ENCODE data around the gene ACTR1B. TPM values are rescaled to one million over a fixed set of nuclear protein-coding genes. Genes with fewer than 3 reads are reported as not detected.

The ACTR1B gene
- total and polyA plus RNA-seq, 2 donors (not counting 3 experiments of a cell fraction or from before 2014, with no cell fraction given), result 49.8 to 60.9 TPM

DNA sequence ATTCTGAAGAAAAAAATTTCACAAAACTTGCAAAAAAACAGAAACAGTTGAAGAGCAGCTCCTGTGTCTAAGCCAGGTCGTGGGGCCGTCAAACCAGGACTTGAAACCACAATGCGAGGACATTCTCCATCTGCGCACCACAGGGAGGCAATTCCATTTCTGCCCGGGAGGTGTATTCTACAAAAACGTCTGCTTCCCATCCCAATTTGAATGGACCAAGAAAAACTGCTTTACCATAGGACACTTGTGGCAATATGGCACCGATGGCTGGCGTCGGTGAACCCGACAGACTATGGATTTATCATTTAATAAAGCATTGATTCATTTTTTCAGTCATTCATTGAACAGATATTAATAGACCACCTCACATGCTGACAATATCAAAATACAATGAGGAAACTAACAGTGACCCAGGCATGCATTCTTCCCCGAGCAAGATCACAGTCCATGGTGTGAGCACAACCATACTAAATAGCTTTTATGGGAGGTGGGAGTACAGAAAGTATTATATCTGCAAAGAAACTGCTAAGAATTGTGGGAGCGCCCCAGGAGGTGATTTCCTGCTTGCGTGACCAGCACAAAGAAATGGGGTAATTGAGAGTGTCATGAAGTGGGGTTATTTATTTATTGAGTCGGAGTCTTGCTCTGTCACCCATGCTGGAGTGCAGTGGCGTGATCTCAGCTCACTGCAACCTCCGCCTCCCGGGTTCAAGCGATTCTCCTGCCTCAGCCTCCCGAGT is 39.1 kb upstream of the ACTR1B start:
- no peak for TF ChIP-seq POLR2AphosphoS5 (IDR thresholded peaks at IDR 0.05; ENCODE audit: insufficient read depth, low read depth, low read length)
- TF ChIP-seq, protein P1, sequence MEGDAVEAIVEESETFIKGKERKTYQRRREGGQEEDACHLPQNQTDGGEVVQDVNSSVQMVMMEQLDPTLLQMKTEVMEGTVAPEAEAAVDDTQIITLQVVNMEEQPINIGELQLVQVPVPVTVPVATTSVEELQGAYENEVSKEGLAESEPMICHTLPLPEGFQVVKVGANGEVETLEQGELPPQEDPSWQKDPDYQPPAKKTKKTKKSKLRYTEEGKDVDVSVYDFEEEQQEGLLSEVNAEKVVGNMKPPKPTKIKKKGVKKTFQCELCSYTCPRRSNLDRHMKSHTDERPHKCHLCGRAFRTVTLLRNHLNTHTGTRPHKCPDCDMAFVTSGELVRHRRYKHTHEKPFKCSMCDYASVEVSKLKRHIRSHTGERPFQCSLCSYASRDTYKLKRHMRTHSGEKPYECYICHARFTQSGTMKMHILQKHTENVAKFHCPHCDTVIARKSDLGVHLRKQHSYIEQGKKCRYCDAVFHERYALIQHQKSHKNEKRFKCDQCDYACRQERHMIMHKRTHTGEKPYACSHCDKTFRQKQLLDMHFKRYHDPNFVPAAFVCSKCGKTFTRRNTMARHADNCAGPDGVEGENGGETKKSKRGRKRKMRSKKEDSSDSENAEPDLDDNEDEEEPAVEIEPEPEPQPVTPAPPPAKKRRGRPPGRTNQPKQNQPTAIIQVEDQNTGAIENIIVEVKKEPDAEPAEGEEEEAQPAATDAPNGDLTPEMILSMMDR (IDR thresholded peaks at IDR 0.05; ENCODE audit: extremely low read depth in 1 of 2, insufficient read depth in 1 of 2, low read depth in 1 of 2, low read length in 2 of 2), result no peak
- TF ChIP-seq EZH2 (IDR thresholded peaks at IDR 0.05; ENCODE audit: borderline replicate concordance, low read depth, low read length, severe bottlenecking), result no peak
- TF ChIP-seq POLR2A (IDR thresholded peaks at IDR 0.05; ENCODE audit: low read depth, low read length), result no peak
- TF ChIP-seq FOS (IDR thresholded peaks at IDR 0.05; ENCODE audit: borderline replicate concordance, insufficient read depth, low read length), result no peak
- TF ChIP-seq GATA2 (IDR thresholded peaks at IDR 0.05; ENCODE audit: insufficient read depth, insufficient read length, low read depth, low read length), result no peak
- TF ChIP-seq MYC (IDR thresholded peaks at IDR 0.05; ENCODE audit: low read depth, low read length), result no peak
- TF ChIP-seq, protein P2, sequence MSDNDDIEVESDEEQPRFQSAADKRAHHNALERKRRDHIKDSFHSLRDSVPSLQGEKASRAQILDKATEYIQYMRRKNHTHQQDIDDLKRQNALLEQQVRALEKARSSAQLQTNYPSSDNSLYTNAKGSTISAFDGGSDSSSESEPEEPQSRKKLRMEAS (IDR thresholded peaks at IDR 0.05; ENCODE audit: insufficient read depth, insufficient read length), result no peak
- no peak overlapping the region for H3K9ac ChIP-seq (replicated peaks; ENCODE audit: extremely low read depth, insufficient read depth, low read length)
- no peak overlapping the region for H3K27ac ChIP-seq (ENCODE audit: insufficient read depth, low read depth, low read length)
- ChIA-PET POLR2A (no interaction called here), CTCF (interaction anchor here (1.3 to 1.5 kb wide), 2 partner anchors 112 to 682 kb away, joined by 4 to 6 read pairs; no protein-coding TSS in a partner anchor)
- no peaks in the 10 kb centered on the region for H4K20me1 ChIP-seq (replicated peaks; ENCODE audit: control insufficient read depth, extremely low read depth, insufficient read depth, low read length)
- H3K9me3 ChIP-seq (replicated peaks; ENCODE audit: control insufficient read depth, insufficient read depth, low read length), result no peaks in the 10 kb centered on the region
- no peak overlapping the region for H3K4me2 ChIP-seq (ENCODE audit: insufficient read depth, low read length)
- H3K36me3 ChIP-seq (ENCODE audit: control insufficient read depth in 2 of 2, extremely low read depth in 1 of 2, insufficient read depth in 2 of 2, low read length in 2 of 2), result no peaks in the 10 kb centered on the region
- dilution Hi-C loops (cut with MboI; ENCODE audit: extremely low pct_ligation_motif_present, low sequenced_read_pairs) (no loop called here), intact Hi-C loops (cut with micrococcal nuclease) (no loop called here)
- no peak for DNase-seq (ENCODE audit: low read depth, low spot score)
- H2AFZ ChIP-seq (ENCODE audit: low read depth, low read length), result no peak overlapping the region
- FAIRE-seq, result no peak
- H3K4me1 ChIP-seq (ENCODE audit: control insufficient read depth, extremely low read depth, insufficient read depth, low read length), result no peaks in the 10 kb centered on the region
- H3K9me1 ChIP-seq (replicated peaks; ENCODE audit: control insufficient read depth, extremely low read depth, insufficient read depth, low read length), result no peaks in the 10 kb centered on the region
- no peaks in the 10 kb centered on the region for H3K79me2 ChIP-seq (ENCODE audit: control insufficient read depth, insufficient read depth, low read length)
- peaks cover 2% of the 10 kb centered on the region in 2 experiments for H3K27me3 ChIP-seq (ENCODE audit: control insufficient read depth in 2 of 2, insufficient read depth in 2 of 2, low read length in 2 of 2)
- BruUV-seq (replicated peaks), result no TSS peak
- no peak overlapping the region for H3K4me3 ChIP-seq (replicated peaks in 1 of 3; ENCODE audit: insufficient read depth in 1 of 3, low read depth in 1 of 3, low read length in 3 of 3)
